ENCODE data around the gene UBE3B.

Gene UBE3B

GRCh38 chr12:109552971-109553370 lies 75.5 kb downstream of the UBE3B start:
- no peak for DNase-seq (ENCODE audit: low read depth)

- DNase-seq (ENCODE audit: low read depth): no peak
Measured at GRCh38 chr12:109553483-109553882, 76.0 kb downstream of the UBE3B start.

GRCh38 chr12:109553906-109554500 lies 76.6 kb downstream of the UBE3B start:
- DNase-seq (ENCODE audit: low read depth): no peak

GRCh38 chr12:109554761-109555160 lies 77.3 kb downstream of the UBE3B start:
- DNase-seq (ENCODE audit: low read depth): no peak

GRCh38 chr12:109555431-109556315 lies 78.2 kb downstream of the UBE3B start:
- DNase-seq (ENCODE audit: low read depth): no peak

GRCh38 chr12:109557200-109557599 lies 79.8 kb downstream of the UBE3B start:
- no peak for DNase-seq (ENCODE audit: low read depth)

GRCh38 chr12:109557805-109558204 lies 80.4 kb downstream of the UBE3B start:
- DNase-seq (ENCODE audit: low read depth): no peak

- DNase-seq (ENCODE audit: low read depth): no peak
Measured at GRCh38 chr12:109558374-109559199, 81.2 kb downstream of the UBE3B start.

GRCh38 chr12:109559200-109559505 lies 81.7 kb downstream of the UBE3B start:
- DNase-seq (ENCODE audit: low read depth): no peak

GRCh38 chr12:109559601-109560000 lies 82.2 kb downstream of the UBE3B start:
- no peak for DNase-seq (ENCODE audit: low read depth)

GRCh38 chr12:109560867-109561710 lies 83.7 kb downstream of the UBE3B start:
- no peak for DNase-seq (ENCODE audit: low read depth)

- DNase-seq (ENCODE audit: low read depth): no peak
Measured at GRCh38 chr12:109561711-109562030, 84.2 kb downstream of the UBE3B start.

GRCh38 chr12:109562871-109563270 lies 85.4 kb downstream of the UBE3B start:
- DNase-seq (ENCODE audit: low read depth): no peak

- no peak for DNase-seq (ENCODE audit: low read depth)
Measured at GRCh38 chr12:109563291-109564284, 86.2 kb downstream of the UBE3B start.

GRCh38 chr12:109566424-109566823 lies 89.0 kb downstream of the UBE3B start:
- DNase-seq (ENCODE audit: low read depth): no peak

- no peak for DNase-seq (ENCODE audit: low read depth)
Measured at GRCh38 chr12:109567296-109567695, 89.9 kb downstream of the UBE3B start.

- no peak for DNase-seq (ENCODE audit: low read depth)
Measured at GRCh38 chr12:109567967-109568366, 90.5 kb downstream of the UBE3B start.

GRCh38 chr12:109568486-109568885 lies 91.1 kb downstream of the UBE3B start:
- DNase-seq (ENCODE audit: low read depth): no peak

GRCh38 chr12:109571773-109572505 lies 94.5 kb downstream of the UBE3B start:
- DNase-seq (ENCODE audit: low read depth): no peak

- DNase-seq (ENCODE audit: low read depth): no peak
Measured at GRCh38 chr12:109572506-109572845, 95.0 kb downstream of the UBE3B start.
